Keratinocyte (primary cell): ENCODE results near the gene GPALPP1.

Source experiments
- EZH2 ChIP-seq: IDR thresholded peaks from one replicate; pipeline ENCODE4 v1.6.1; 2012; ENCODE audit warnings: inconsistent platforms, mild to moderate bottlenecking, low read length, moderate library complexity
- TF ChIP-seq, protein P1 (sequence below), 3 experiments: IDR thresholded peaks in 1 of 3; conservative IDR thresholded peaks in 1 of 3; optimal IDR thresholded peaks in 1 of 3; 2 replicates in 2 of 3; 3 replicates in 1 of 3; pipeline versions ENCODE3 to v1.5.1; 2011; ENCODE audit warnings: low read length in 3 of 3, mild to moderate bottlenecking in 3 of 3, moderate library complexity in 2 of 3, control low read depth in 1 of 3, inconsistent platforms in 1 of 3; ENCODE audit not compliant: insufficient read depth in 2 of 3; ENCODE audit errors: extremely low read depth in 1 of 3

DNA sequence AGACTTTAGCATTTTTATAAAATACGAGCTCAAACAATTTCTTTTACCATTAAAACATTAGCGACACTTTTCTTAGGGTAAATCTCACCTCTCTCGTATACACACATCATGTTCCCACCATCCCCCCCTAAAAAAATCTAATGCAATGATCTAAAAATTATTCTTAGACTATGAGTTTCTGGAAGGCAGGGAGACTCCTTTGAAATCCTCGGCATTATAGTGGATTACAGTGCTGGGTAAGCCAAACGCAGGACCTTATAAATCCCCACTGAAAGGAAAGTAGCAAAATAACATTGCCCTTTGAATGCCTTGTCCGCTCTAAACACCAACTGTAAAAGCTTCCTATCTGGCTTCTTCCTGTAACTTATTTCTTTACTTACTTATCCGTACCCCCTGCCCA lies 35.1 kb upstream of the GPALPP1 start:
- TF ChIP-seq EZH2 = no peak
- TF ChIP-seq, protein P1, sequence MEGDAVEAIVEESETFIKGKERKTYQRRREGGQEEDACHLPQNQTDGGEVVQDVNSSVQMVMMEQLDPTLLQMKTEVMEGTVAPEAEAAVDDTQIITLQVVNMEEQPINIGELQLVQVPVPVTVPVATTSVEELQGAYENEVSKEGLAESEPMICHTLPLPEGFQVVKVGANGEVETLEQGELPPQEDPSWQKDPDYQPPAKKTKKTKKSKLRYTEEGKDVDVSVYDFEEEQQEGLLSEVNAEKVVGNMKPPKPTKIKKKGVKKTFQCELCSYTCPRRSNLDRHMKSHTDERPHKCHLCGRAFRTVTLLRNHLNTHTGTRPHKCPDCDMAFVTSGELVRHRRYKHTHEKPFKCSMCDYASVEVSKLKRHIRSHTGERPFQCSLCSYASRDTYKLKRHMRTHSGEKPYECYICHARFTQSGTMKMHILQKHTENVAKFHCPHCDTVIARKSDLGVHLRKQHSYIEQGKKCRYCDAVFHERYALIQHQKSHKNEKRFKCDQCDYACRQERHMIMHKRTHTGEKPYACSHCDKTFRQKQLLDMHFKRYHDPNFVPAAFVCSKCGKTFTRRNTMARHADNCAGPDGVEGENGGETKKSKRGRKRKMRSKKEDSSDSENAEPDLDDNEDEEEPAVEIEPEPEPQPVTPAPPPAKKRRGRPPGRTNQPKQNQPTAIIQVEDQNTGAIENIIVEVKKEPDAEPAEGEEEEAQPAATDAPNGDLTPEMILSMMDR (optimal IDR thresholded peaks at IDR 0.05 in 1 of 3, IDR thresholded peaks at IDR 0.05 in 1 of 3, conservative IDR thresholded peaks at IDR 0.05 in 1 of 3; ENCODE audit: extremely low read depth in 1 of 3, insufficient read depth in 2 of 3, low read length in 3 of 3) = no peak
